Cardiac fibroblast (primary cell): ENCODE measurements around the gene KCNQ2.

Source experiments
- DNase-seq, 2 donors: peaks; one replicate each; pipeline versions ENCODE4 v3.0.0 to v3.0.0-alpha.2; 2010; ENCODE audit warnings: low read depth in 2 of 2
- H3K4me3 ChIP-seq, 2 donors: replicated peaks in 1 of 2; 1 replicate in 1 of 2; 2 replicates in 1 of 2; pipeline ENCODE4 v1.5.1; 2011; ENCODE audit warnings: low read depth in 2 of 2, low read length in 2 of 2, mild to moderate bottlenecking in 2 of 2, moderate library complexity in 1 of 2
- CTCF ChIP-seq: IDR thresholded peaks from one replicate; pipeline ENCODE4 v1.5.1; 2011; ENCODE audit warnings: low read depth, mild to moderate bottlenecking, low read length, inconsistent platforms

The KCNQ2 gene

GRCh38 chr20:63412889-63413288 lies 59.6 kb downstream of the KCNQ2 start:
- no peak overlapping the region for H3K4me3 ChIP-seq
- DNase-seq = no peak
- TF ChIP-seq CTCF = no peak

- DNase-seq = no peak
- no peak overlapping the region for H3K4me3 ChIP-seq
- no peak for TF ChIP-seq CTCF
These were observed 60.4 kb downstream of the KCNQ2 start for GRCh38 chr20:63411898-63412631.

- TF ChIP-seq CTCF = no peak
- no peak overlapping the region for H3K4me3 ChIP-seq
- no peak for DNase-seq
These were observed 61.1 kb downstream of the KCNQ2 start for GRCh38 chr20:63411151-63411897.

GRCh38 chr20:63409834-63410435 lies 62.5 kb downstream of the KCNQ2 start:
- no peak for TF ChIP-seq CTCF
- H3K4me3 ChIP-seq = no peak overlapping the region
- DNase-seq = no peak

- no peak for DNase-seq
- no peak overlapping the region for H3K4me3 ChIP-seq
- TF ChIP-seq CTCF = no peak
These were observed 63.2 kb downstream of the KCNQ2 start for GRCh38 chr20:63409066-63409833.

GRCh38 chr20:63408684-63409046 lies 63.8 kb downstream of the KCNQ2 start:
- TF ChIP-seq CTCF = no peak
- H3K4me3 ChIP-seq = no peak overlapping the region
- no peak for DNase-seq
